Stimulated activated CD8-positive, alpha-beta memory T cell treated with anti-CD3 and anti-CD28 coated beads, Interleukin-15, amount 100 ng/mL, for 4 hours (primary cell): ENCODE results near the gene TOP2B.

Experiments used
- DNase-seq, 2 donors: peaks; one replicate each; pipeline ENCODE4 v3.0.0-alpha.2; 2020; ENCODE audit warnings: low read depth in 2 of 2

The TOP2B gene

GRCh38 chr3:25582242-25582641, 82.5 kb downstream of the TOP2B start:
- no peak for DNase-seq

DNA sequence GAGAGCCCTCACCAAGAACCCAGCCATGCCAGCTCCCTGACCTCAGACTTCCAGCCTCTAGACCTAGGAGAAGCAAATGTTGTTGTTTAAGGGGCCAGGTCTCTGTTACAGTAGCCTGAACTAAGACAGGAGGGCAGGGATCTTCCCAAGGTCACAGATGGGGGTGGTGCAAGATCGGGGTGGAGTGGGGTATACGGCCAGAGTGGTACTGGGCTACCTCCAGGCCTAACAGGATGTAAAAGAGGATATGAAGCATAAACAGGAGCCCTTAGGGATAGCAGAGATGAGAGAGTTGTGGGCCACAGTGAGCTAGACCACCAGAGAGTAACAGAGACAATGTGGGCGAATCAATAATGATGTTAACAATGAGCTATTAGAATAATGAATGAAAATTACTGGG, 82.9 kb downstream of the TOP2B start:
- DNase-seq = no peak

DNA sequence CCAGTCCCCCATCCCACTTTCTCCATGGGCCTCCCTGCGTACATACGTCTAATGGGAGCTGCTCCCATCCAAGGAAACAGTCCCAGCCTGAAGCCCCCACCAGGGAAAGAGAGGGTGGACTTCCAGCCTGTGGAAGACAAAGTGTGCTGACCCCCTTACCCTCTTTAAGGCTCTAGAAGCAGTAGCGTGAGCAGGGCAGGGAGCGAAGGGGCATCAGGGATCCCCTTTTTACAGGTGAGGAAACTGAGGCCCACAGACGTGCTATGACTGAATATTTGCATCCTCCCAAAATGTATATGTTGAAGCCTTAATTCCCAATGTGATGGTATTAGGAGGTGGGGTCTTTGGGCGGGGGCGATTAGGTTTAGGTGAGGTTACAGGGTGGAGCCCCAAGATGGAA, 83.4 kb downstream of the TOP2B start:
- DNase-seq = no peak

- no peak for DNase-seq
Observed at GRCh38 chr3:25580534-25580933, 84.2 kb downstream of the TOP2B start.

GRCh38 chr3:25578059-25578458, 86.6 kb downstream of the TOP2B start:
- DNase-seq = no peak

- DNase-seq = no peak
Observed at GRCh38 chr3:25576831-25577454, 87.8 kb downstream of the TOP2B start.

DNA sequence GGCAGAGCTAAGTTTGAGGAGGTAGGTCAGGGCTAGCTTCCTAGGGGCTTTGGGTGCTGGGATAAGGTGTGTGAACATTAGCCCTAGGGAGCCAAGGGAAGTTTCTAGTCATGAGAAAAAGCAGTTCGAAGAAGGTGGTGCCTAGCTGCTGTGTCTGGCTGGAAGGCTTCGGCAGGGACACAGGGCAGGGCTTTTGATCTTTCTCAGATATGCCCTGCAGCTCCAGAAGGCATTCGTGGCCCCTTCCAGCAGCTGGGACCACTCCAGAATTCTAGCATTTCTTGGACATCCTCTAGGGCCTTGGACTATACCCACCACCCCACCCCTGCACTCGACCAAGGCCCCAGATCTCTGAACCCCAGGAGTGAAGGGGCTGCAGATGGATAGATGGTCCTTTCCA, 88.6 kb downstream of the TOP2B start:
- DNase-seq = no peak

DNA sequence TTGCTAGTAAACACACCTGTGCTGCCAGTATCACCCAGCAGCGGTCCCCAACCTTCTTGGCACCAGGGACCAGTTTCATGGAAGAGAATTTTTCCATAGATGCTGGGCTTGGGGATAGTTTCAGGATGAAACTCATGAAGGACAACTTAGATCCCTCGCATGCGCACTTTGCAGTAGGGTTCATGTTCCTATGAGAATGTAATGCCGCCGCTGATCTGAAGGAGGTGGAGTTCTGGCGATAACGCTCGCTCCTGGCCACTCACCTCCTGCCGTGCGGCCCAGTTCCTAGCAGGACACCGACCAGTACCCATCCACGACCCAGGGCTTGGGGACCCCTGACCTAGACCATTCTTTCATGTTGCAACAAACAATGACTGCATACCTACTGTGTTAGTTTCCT, 89.7 kb downstream of the TOP2B start:
- no peak for DNase-seq

DNA sequence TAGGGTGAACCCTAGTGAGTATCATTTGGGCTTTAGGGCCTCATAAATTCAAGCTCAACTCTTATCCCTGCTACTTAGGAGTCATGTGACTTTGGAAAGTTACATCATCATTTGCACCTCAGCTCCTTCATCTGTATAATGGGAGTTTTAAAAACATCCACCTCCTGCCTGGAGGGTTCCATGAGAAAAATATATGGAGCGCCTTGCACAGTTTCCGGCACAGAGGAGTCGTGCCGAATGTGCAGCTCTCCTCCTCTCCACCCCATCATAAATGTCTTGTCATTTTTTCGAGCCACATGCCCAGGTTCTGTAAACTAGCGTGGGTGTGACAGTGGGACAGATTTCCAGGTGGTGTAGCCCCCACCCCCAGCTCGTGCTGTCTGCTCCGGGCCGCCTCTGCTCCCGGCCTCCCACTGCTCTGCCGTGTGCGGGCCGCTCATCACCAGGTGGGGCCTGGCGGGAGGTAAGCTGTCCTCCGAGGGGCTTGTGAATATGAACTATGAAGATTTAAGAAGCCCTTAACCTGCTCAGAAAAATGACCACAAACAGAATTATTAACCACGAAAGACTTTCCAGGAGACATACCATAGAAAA, 90.4 kb downstream of the TOP2B start:
- no peak for DNase-seq

- no peak for DNase-seq
Observed at GRCh38 chr3:25573386-25574171, 91.1 kb downstream of the TOP2B start.

DNA sequence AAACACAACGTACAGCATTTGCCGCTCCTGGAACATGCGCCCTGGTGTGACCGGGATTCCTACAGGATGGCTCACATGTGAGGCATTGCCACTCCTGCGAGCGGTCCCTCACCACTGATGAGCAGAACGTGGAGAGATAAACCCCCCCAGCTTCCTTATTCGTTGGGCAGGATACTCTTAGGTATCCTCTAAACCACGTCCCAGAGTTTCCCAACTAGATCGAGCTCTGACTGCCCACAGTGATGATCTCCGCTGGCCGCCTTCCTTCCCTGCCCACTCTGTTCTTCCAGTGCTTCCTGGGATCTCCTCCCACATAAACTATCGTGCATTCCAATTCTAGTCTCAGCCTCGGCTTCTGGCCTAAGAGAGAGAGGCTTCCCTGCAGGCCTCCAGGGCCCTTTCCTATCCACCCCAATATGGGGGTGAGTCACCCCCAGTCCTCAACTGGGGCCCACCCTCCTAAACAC, 91.8 kb downstream of the TOP2B start:
- DNase-seq = no peak

- no peak for DNase-seq
Observed at GRCh38 chr3:25572336-25572735, 92.4 kb downstream of the TOP2B start.

- no peak for DNase-seq
Observed at GRCh38 chr3:25571285-25571684, 93.4 kb downstream of the TOP2B start.

DNA sequence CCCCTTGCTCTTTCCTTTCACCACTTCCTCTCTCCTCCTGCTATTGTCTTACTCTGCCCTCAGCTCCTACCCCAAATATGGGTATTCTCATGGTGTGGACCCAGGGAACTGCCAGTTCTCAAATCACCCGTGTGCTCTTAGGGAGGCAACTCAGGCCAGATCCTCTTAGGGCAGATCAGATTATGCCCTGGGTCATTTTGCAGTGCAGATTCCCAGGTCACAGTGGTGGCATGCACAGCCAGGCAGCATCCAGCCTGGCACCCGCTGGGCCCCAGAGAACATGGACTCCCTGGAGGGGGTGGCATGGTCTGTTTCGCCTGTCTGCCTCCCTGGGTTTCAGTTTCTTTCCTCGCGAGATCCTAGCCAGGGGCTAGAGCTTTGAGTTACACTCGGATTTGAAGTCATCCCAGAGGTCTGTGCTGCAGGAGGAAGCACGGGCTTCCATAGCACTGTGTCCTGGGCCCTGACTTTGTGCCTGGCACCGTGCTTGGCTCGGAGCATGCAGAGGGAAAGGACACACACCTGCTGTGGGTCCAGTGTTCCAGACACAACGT, 96.1 kb downstream of the TOP2B start:
- DNase-seq = no peak

GRCh38 chr3:25567806-25568524, 96.7 kb downstream of the TOP2B start:
- DNase-seq = no peak

- DNase-seq = no peak
Observed at GRCh38 chr3:25567388-25567787, 97.3 kb downstream of the TOP2B start.

- DNase-seq = no peak
Observed at GRCh38 chr3:25566358-25566920, 98.3 kb downstream of the TOP2B start.

- no peak for DNase-seq
Observed at GRCh38 chr3:25565807-25566206, 98.9 kb downstream of the TOP2B start.

GRCh38 chr3:25564075-25564474, 100.6 kb downstream of the TOP2B start:
- no peak for DNase-seq

DNA sequence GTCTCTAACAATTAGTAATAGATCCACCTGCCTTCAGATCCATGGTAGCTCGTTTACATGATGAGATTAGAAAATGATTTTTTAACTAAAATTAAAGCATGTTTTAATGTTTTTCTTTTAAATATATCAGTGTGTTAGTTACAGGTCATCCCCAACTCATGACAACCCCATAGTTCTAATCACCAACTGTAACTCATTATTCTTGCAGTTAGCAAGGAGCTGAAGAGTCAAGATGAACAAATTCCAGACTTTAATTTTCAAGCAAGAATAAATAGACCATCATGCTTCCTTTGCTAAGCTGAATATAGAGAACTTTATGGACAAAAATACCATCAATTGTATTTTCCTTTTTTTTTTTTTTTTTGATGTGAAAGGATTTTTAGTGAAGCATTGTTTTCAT, 101.1 kb downstream of the TOP2B start:
- no peak for DNase-seq

DNA sequence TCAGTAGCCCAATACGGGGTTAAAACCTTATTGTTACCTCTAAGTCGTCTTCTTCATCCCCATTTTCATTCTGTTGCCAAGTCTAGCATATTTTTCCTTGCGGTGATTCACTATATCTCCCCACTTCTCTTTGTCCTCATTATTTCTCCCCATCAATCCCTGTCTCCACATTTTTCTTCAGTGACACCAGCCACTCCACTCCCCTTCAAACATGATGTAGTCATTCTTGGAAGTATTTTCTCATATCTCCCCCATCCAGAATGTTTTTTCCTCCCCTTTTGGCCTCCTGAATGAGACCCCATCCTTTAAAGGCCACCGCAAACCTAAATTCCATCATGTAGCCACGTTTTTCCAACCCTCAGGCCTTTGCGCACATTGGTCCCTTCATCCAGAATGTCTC, 105.9 kb downstream of the TOP2B start:
- DNase-seq = no peak

GRCh38 chr3:25558121-25558520, 106.6 kb downstream of the TOP2B start:
- DNase-seq = no peak
